ENCODE results near the gene UGT1A5.

- no peak for TF ChIP-seq POLR2A (IDR thresholded peaks at IDR 0.05)
- TF ChIP-seq CTCF (IDR thresholded peaks at IDR 0.05) = no peak
Measured at GRCh38 chr2:233821196-233821595, 108.5 kb downstream of the UGT1A5 start.

All from uterus (tissue), 2 donors.